GM12878 (cell line): ENCODE data around the gene RUSC1. TPM values are rescaled to one million over a fixed set of nuclear protein-coding genes. Genes with fewer than 3 reads are reported as not detected.
A peak's percentile ranks its signal among the peaks of the same experiment; 100 is the strongest.

Experiments used
- ATAC-seq: fragments of 200-7000 bp; cut with Tn5 transposase; 3 replicates; pipeline ENCODE4 v1.9.1; 2020; ENCODE audit warnings: mild to moderate bottlenecking, moderate library complexity
- BruUV-seq: library from RNA; stranded (reverse); fragments of 400-500 nt; replicated peaks from 2 replicates; lab custom pipeline; 2021; lab: Mats Ljungman, UMichigan
- CTCF ChIA-PET: fragments of 300-600 bp; sonication (Branson Sonifier 250); formaldehyde crosslinking; extraction: SDS; loops from one replicate; lab custom pipeline; 2021; ENCODE audit warnings: inconsistent platforms; lab: Yijun Ruan, JAX
- POLR2A ChIA-PET: fragments of 350-600 bp; formaldehyde crosslinking; extraction: SDS; loops from one replicate; lab custom pipeline; 2021; ENCODE audit warnings: inconsistent platforms; lab: Charles Lee
- RAD21 ChIA-PET: fragments of 300-600 bp; sonication (Branson Sonifier 250); formaldehyde crosslinking; loops from one replicate; lab custom pipeline; 2023; ENCODE audit warnings: antibody characterized with exemption; ENCODE audit not compliant: unreplicated experiment; lab: Charles Lee
- SMC1A ChIA-PET: fragments of 300-600 bp; sonication (Branson Sonifier 250); formaldehyde crosslinking; loops from one replicate; lab custom pipeline; 2023; ENCODE audit not compliant: unreplicated experiment, uncharacterized antibody; lab: Charles Lee
- DNase-seq: peaks from one replicate; pipeline ENCODE4 v3.0.0-alpha.2; 2011; ENCODE audit warnings: low read depth, low spot score
- FAIRE-seq: peaks from 3 replicates; lab custom pipeline; 2011; peaks lifted over from hg19 to GRCh38; lab: Jason Lieb, UNC
- H2AFZ ChIP-seq: 2 replicates; pipeline ENCODE4 v1.6.0; 2011; ENCODE audit warnings: low read depth, low read length, control low read depth; ENCODE audit not compliant: control insufficient read depth
- H3K27ac ChIP-seq: 2 replicates; pipeline ENCODE4 v1.5.1; 2011; ENCODE audit warnings: control low read depth; ENCODE audit not compliant: control insufficient read depth, insufficient read depth
- H3K27me3 ChIP-seq, 2 experiments: replicated peaks in 1 of 2; 2 replicates each; pipeline versions ENCODE4 v1.6.0 to v1.6.1; 2011; ENCODE audit warnings: low read length in 1 of 2; ENCODE audit not compliant: control insufficient read depth in 2 of 2, insufficient read depth in 2 of 2
- H3K36me3 ChIP-seq, 2 experiments: 2 replicates each; pipeline ENCODE4 v1.5.1; 2011; ENCODE audit warnings: low read length in 1 of 2; ENCODE audit not compliant: control insufficient read depth in 2 of 2, insufficient read depth in 2 of 2
- H3K4me1 ChIP-seq: 2 replicates; pipeline ENCODE4 v1.6.1; 2011; ENCODE audit warnings: mild to moderate bottlenecking, low read length, moderate library complexity, mixed read lengths; ENCODE audit not compliant: control insufficient read depth, insufficient read depth
- H3K4me2 ChIP-seq: 2 replicates; pipeline ENCODE4 v1.6.0; 2011; ENCODE audit warnings: control low read depth; ENCODE audit not compliant: control insufficient read depth, insufficient read depth
- H3K4me3 ChIP-seq: fragments of 200-600 bp; sonication (generic); 2 replicates; pipeline ENCODE4 v1.5.1; 2016
- H3K79me2 ChIP-seq: 2 replicates; pipeline ENCODE4 v1.6.0; 2011; ENCODE audit warnings: low read length; ENCODE audit not compliant: control insufficient read depth, insufficient read depth
- H3K9ac ChIP-seq: 2 replicates; pipeline ENCODE4 v1.8.0; 2011; ENCODE audit warnings: low read length, control low read depth, mixed read lengths; ENCODE audit not compliant: control insufficient read depth, insufficient read depth
- H3K9me3 ChIP-seq: replicated peaks from 3 replicates; pipeline ENCODE4 v1.5.1; 2011; ENCODE audit warnings: mild to moderate bottlenecking, low read length; ENCODE audit not compliant: control insufficient read depth, insufficient read depth
- H4K20me1 ChIP-seq: 2 replicates; pipeline ENCODE4 v1.6.0; 2011; ENCODE audit not compliant: control insufficient read depth, insufficient read depth
- CREM ChIP-seq: IDR thresholded peaks from 2 replicates; pipeline ENCODE4 v1.6.1; 2014; ENCODE audit warnings: antibody characterized with exemption, low read depth
- HDAC2 ChIP-seq: fragments of 200-600 bp; sonication (generic); IDR thresholded peaks from 2 replicates; pipeline ENCODE4 v1.6.1; 2017
- IRF3 ChIP-seq: fragments of 450-650 bp; IDR thresholded peaks from 2 replicates; pipeline ENCODE4 v1.6.1; 2014; ENCODE audit warnings: mild to moderate bottlenecking
- MLLT1 ChIP-seq: fragments of 450-650 bp; IDR thresholded peaks from 2 replicates; pipeline ENCODE4 v1.6.1; 2016; ENCODE audit warnings: mild to moderate bottlenecking
- NFXL1 ChIP-seq: fragments of 450-650 bp; IDR thresholded peaks from 2 replicates; pipeline ENCODE4 v1.6.1; 2017; ENCODE audit warnings: antibody characterized with exemption, mild to moderate bottlenecking, borderline replicate concordance
- NR2F1 ChIP-seq: fragments of 450-650 bp; conservative IDR thresholded peaks from 2 replicates; pipeline ENCODE4 v1.6.1; 2017; ENCODE audit warnings: mild to moderate bottlenecking
- PKNOX1 ChIP-seq: fragments of 450-650 bp; IDR thresholded peaks from 2 replicates; pipeline ENCODE4 v1.6.1; 2016; ENCODE audit warnings: mild to moderate bottlenecking
- SIN3A ChIP-seq: IDR thresholded peaks from 2 replicates; pipeline ENCODE4 v1.6.1; 2012; ENCODE audit warnings: low read depth, low read length, improper control_type of control experiment
- SRF ChIP-seq, 2 experiments: IDR thresholded peaks; 2 replicates each; pipeline ENCODE4 v1.6.1; 2011; ENCODE audit warnings: low read depth in 2 of 2, low read length in 2 of 2, mild to moderate bottlenecking in 1 of 2, moderate library complexity in 1 of 2
- TARDBP ChIP-seq: IDR thresholded peaks from 2 replicates; pipeline ENCODE4 v1.6.1; 2016; ENCODE audit warnings: borderline replicate concordance
- WGBS: methylation state at CpG from one replicate; pipeline ENCODE4 v1.1.6; 2016; ENCODE audit warnings: low lambda C conversion rate; ENCODE audit not compliant: insufficient replicate concordance, insufficient coverage; ENCODE audit errors: missing lambda C conversion rate; 5-methylcytosine and 5-hydroxymethylcytosine counted together
- in situ Hi-C: fragments of 300-500 bp; cut with MboI; formaldehyde crosslinking; loops from 9 replicates; pipeline ENCODE4 v1.14.3; 2018; ENCODE audit warnings: mixed read lengths
- intact Hi-C: fragments of 100-400 bp; cut with micrococcal nuclease; formaldehyde crosslinking; loops from one replicate; pipeline ENCODE4 v1.14.2; 2022; ENCODE audit not compliant: unreplicated experiment
- polyA plus RNA-seq, 11 experiments: library from polyadenylated mRNA; depleted of rRNA in 4 of 11; unstranded in 6 of 11; stranded (reverse) in 5 of 11; fragments of >200 nt; fragmentation: Nextera tagmentation in 4 of 11; fragmentation: Illumina TruSeq in 1 of 11; extraction: Ambion mirVana in 4 of 11; extraction: Trizol in 1 of 11; gene quantifications; 1 replicate in 1 of 11; 2 replicates in 10 of 11; pipeline versions ENCODE4 v1.2.1 to v1.2.3, GENCODE V29; 2011 to 2016; ENCODE audit warnings: inconsistent platforms in 2 of 11, missing spikeins in 2 of 11, low read depth in 1 of 11
- total RNA-seq, 4 experiments: library from RNA; depleted of rRNA in 3 of 4; stranded (reverse); fragments of >200 nt in 3 of 4; fragmentation: Illumina TruSeq in 1 of 4; extraction: Trizol in 1 of 4; gene quantifications; 2 replicates each; pipeline versions ENCODE4 v1.2.1 to v1.2.3, GENCODE V29; 2013 to 2021

The RUSC1 gene
- total and polyA plus RNA-seq, 10 of the 15 experiments (the other 5 are each of a cell fraction or from before 2014, with no cell fraction given), result 1.1 to 23.7 (median 12.3) TPM

DNA sequence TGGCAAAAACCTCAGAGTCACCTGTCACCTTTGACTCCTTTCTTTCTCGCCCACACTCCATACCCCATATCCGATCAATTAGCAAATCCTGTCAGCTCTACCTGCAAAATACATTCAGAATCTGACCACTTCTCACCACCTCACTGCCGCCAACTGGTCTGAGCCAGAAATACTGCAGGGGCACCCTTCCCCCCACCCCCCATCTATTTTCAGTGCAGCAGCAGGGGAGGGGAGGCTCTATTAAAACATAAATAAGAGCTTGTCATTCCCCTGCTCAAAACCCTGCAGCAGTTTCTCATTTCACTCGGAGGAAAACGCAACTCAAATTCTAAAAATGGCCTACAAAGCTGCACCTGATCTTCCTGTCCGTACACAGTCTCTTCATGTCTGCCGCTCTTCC lies 23.3 kb upstream of the RUSC1 start:
- WGBS, result 22% methylated on average over 7 of the region's 7 CpGs
- Histone ChIP-seq H3K9me3 (no peaks in the 10 kb centered on the region), H3K27me3 (no peaks in the 10 kb centered on the region; a peak in 1 of 4 replicates), H3K4me2 (no peak overlapping the region), H3K79me2 (no peaks in the 10 kb centered on the region), H3K4me3 (no peak overlapping the region), H3K9ac (no peak overlapping the region), H2AFZ (peak overlapping the region; percentile 70), H3K27ac (no peak overlapping the region), H3K36me3 (no peaks in the 10 kb centered on the region), H3K4me1 (peaks cover 3% of the 10 kb centered on the region; the same call in 1 of the 2 replicates), H4K20me1 (no peaks in the 10 kb centered on the region)
- BruUV-seq, result no TSS peak
- peak; percentile 39 for ATAC-seq
- CTCF ChIA-PET, result no interaction called here
- intact Hi-C loops, result no loop called here
- peak; percentile 61 for FAIRE-seq
- in situ Hi-C loops, result no loop called here
- RAD21 ChIA-PET, result no interaction called here
- DNase-seq, result no peak
- POLR2A ChIA-PET, result interaction anchor here (0.5 to 1.3 kb wide), 3 partner anchors 11 to 37 kb away, joined by 4 to 8 read pairs (median 5); partner anchors contain the start of gene FDPS
- SMC1A ChIA-PET, result interaction anchor here (1.0 kb wide), 1 partner anchor 19 kb away, joined by 3 read pairs; no protein-coding TSS in a partner anchor
- TF ChIP-seq NR2F1 (peak; percentile 35; the same call in 1 of the 2 replicates), NFXL1 (no peak), SIN3A (no peak), PKNOX1 (no peak)

- BruUV-seq, result no TSS peak
- intact Hi-C loops, result no loop called here
- ChIA-PET SMC1A (no interaction called here), CTCF (interaction anchor here (1.2 to 2.3 kb wide), 2 partner anchors 47 to 49 kb away, joined by 3 to 9 read pairs; no protein-coding TSS in a partner anchor), RAD21 (no interaction called here)
- no peaks in the 10 kb centered on the region for H4K20me1 ChIP-seq
- no peak for ATAC-seq
- H3K9me3 ChIP-seq, result no peaks in the 10 kb centered on the region
- no peak for TF ChIP-seq HDAC2
- TF ChIP-seq IRF3, result no peak
- TF ChIP-seq SRF (IDR thresholded peaks at IDR 0.05; ENCODE audit: low read depth in 2 of 2, low read length in 2 of 2), result no peak
- TF ChIP-seq MLLT1, result no peak
- TF ChIP-seq CREM, result no peak
- TF ChIP-seq TARDBP, result no peak
- TF ChIP-seq, all 136 proteins: peak for 0
- POLR2A ChIA-PET, result interaction anchor here (0.6 to 1.5 kb wide), 3 partner anchors 10 to 61 kb away, joined by 3 to 5 read pairs (median 4); no protein-coding TSS in a partner anchor
- no peak for FAIRE-seq
- Histone ChIP-seq H3K79me2 (no peaks in the 10 kb centered on the region), H3K4me2 (no peak overlapping the region), H3K4me3 (no peak overlapping the region), H3K4me1 (peaks cover 3% of the 10 kb centered on the region; the same call in 1 of the 2 replicates), H2AFZ (no peak overlapping the region), H3K36me3 (no peaks in the 10 kb centered on the region), H3K27me3 (no peaks in the 10 kb centered on the region; a peak in 1 of 4 replicates), H3K9ac (no peak overlapping the region), H3K27ac (no peak overlapping the region)
- DNase-seq, result no peak
- in situ Hi-C loops, result no loop called here
- WGBS, result 81% methylated on average over 8 of the region's 8 CpGs
Measured at GRCh38 chr1:155300024-155300423, 20.7 kb upstream of the RUSC1 start.
